ENCODE measurements around the gene RSL1D1.
A peak's percentile ranks its signal among the peaks of the same experiment; 100 is the strongest.

Gene RSL1D1

DNA sequence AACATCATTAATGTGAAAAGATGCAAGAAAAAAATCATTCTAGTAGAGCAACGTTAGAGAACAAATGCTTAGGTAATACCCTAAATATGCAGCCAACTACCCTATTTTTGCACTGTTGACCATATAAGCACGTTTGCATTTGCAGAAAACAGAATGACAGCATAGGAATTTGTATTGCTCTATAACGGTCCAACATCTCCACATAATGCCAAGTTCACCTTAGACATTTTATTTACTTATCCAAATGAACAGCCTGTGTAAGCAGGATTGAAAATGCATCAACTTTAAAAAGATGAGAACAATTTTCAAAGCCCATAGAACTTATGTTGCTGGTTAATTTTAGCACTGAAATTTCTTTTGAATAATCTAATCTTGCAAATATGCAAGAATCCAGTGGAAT is 19.1 kb upstream of the RSL1D1 start:
- H3K27ac ChIP-seq, result no peak overlapping the region
- TF ChIP-seq, protein P1, sequence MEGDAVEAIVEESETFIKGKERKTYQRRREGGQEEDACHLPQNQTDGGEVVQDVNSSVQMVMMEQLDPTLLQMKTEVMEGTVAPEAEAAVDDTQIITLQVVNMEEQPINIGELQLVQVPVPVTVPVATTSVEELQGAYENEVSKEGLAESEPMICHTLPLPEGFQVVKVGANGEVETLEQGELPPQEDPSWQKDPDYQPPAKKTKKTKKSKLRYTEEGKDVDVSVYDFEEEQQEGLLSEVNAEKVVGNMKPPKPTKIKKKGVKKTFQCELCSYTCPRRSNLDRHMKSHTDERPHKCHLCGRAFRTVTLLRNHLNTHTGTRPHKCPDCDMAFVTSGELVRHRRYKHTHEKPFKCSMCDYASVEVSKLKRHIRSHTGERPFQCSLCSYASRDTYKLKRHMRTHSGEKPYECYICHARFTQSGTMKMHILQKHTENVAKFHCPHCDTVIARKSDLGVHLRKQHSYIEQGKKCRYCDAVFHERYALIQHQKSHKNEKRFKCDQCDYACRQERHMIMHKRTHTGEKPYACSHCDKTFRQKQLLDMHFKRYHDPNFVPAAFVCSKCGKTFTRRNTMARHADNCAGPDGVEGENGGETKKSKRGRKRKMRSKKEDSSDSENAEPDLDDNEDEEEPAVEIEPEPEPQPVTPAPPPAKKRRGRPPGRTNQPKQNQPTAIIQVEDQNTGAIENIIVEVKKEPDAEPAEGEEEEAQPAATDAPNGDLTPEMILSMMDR (IDR thresholded peaks at IDR 0.05), result no peak
- TF ChIP-seq ZFX (IDR thresholded peaks at IDR 0.05; ENCODE audit: borderline replicate concordance), result no peak

DNA sequence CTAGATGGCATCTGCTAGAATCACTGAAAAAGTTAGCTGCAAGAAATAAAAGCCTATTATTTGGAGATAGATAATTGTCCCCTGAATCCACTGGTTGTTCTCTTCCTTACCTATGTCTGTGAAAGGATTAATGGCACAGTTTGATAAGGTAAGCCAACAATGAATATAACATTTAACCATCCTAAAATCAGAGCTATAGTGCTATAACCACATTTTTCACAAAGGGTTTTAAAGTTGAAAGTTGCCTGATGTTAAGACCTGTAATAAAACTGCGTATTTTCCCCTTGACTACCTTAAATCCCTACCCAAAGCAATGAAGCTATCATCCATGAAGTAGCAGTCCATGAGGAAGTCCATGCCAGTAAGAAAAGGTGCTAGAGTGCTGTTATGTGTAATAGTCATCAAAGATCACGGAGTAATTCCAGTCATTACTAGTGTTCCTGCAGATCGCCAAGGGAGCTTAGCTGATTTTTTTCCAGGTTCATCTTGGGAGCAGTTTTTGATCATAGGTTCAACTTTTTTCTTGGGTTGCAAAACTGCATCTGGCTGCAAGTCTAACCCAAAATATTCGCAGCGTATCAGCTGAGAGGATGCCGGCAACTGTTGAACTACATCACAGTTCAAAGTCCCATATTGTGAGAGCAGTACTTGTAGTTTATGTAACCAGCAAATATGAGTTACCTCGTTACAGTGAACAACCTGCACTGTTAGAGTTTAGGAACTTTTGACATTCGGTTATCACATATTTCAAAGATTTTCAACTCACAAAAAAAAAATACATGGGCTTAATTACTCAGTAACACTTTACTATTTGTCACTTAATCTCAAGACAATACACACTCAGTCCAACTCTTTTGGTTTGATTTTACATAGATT is 18.2 kb upstream of the RSL1D1 start:
- TF ChIP-seq, protein P1 (IDR thresholded peaks at IDR 0.05), result no peak
- no peak for TF ChIP-seq ZFX (IDR thresholded peaks at IDR 0.05; ENCODE audit: borderline replicate concordance)
- H3K27ac ChIP-seq, result no peak overlapping the region

DNA sequence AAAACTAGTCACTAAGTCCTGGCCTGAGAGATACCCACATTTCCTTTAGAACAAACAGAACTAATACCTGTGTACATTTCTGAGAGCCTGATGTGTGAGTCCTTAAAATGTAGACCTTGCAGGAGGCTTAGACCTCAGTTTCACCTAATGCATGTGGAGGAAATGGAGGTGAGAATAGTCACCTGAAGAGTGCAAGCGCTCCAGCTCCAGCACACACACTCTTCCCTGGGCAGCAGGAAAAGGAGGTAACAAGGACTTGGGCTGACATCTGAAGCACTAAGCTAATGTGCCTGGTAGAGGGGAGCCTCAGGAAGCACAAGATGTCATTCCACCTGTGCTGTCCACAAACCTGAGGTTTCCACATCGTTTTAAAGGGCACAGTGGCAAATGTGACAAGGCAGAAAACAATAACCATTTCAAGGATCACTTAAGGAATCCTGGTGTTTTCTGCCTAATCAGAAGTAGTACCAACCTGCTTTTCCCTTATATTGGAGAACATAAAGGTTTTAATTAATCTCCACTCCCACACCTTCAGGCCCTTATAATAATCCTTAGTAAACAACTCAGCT is 17.2 kb upstream of the RSL1D1 start:
- H3K27ac ChIP-seq, result no peak overlapping the region
- TF ChIP-seq, protein P1 (IDR thresholded peaks at IDR 0.05), result no peak
- TF ChIP-seq ZFX (IDR thresholded peaks at IDR 0.05; ENCODE audit: borderline replicate concordance), result no peak

DNA sequence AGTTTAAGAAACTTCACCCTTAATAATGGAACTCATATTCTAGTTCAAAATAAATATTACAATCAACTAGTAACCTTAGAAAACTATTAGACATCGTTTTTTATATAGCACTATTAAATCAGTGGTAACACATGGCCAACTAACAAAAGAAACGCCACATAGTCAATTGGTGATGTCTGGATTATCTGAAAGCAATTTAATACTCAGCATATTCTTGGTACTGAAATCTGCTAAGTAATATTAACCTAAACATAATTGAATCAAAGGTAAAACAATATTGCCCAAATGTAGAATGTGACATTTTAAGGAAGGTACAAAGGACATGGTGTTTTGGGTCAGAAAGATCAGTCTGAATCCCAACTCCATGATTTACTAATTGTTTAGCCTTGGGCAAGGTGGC is 11.1 kb upstream of the RSL1D1 start:
- H3K27ac ChIP-seq, result no peak overlapping the region
- TF ChIP-seq ZFX (IDR thresholded peaks at IDR 0.05; ENCODE audit: borderline replicate concordance), result no peak
- TF ChIP-seq, protein P1 (IDR thresholded peaks at IDR 0.05), result no peak

DNA sequence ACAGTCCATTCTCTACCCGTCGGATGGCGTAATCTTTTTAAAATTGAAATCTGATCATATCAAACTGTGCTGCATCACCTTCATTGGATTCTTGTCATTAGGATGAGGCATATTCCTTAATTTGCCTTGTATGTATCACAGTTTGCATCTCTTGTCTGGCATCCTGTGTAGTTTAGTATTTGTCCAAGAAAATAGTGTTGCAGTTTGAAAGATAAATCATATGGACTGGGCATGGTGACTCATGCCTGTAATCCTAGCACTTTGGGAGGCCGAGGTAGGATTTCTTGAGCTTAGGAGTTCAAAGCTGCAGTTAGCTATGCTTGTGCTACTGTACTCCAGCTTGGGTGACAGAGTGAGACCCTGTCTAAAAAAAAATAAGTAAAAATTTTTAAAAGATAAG is 5.8 kb upstream of the RSL1D1 start:
- TF ChIP-seq, protein P1 (IDR thresholded peaks at IDR 0.05), result no peak
- no peak for TF ChIP-seq ZFX (IDR thresholded peaks at IDR 0.05; ENCODE audit: borderline replicate concordance)
- H3K27ac ChIP-seq, result no peak overlapping the region

DNA sequence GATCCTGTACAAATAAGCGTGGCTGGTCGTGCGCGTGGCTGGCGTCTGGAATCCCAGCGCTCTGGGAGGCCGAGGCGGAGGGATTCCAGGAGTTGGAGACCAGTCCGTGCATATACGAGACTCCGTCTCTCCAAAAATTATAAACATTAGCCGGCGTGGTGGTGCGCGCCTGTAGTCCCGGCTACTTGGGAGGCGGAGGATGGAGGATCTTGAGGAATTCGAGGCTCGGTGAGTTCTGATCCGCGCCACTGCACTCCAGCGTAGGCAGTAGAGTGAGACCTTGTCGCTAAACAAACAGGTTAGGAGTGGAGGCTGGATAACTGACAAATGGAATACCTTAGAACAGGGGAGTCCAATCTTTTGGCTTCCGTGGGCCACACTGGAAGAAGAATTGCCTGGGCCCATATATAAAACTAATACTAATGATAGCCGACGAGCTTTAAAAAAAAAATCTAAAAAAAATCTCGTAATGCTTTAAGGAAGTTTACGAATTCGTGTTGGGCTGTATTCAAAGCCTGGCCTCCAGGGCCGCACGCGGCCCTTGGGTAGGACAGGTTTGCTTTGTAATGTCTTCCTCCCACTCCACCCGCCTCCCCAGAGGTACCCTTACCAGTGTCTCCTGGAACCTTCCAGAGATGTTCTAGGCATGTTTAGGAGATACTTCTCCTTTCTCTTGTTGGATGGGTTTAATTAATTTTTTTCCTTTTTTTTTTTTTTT is 909 bp upstream of the RSL1D1 start:
- H3K27ac ChIP-seq, result peak overlapping the region; percentile 81
- TF ChIP-seq, protein P1 (IDR thresholded peaks at IDR 0.05), result no peak

DNA sequence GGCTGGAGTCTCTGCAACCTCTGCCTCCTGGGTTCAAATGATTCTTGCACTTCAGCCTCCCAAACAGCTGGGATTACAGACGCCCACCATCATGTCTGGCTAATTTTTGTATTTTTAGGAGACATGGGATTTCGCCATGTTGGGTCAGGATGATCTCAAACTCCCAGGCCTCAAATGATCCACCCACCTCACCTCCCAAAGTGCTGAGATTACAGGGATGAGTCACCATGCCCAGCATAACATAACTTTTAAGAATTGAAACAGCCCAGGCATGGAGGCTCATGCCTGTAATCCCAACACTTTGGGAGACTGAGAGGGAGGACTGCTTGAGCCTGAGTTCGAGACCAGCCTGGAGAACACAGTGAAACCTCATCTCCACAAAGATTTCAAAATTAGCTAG is 2.5 kb downstream of the RSL1D1 start:
- TF ChIP-seq ZFX (IDR thresholded peaks at IDR 0.05; ENCODE audit: borderline replicate concordance), result no peak
- TF ChIP-seq, protein P1 (IDR thresholded peaks at IDR 0.05), result no peak
- no peak overlapping the region for H3K27ac ChIP-seq

Measured in 22Rv1 (cell line).